ENCODE results near the gene NINJ1.

The NINJ1 gene

GRCh38 chr9:93077367-93077766 lies 56.7 kb downstream of the NINJ1 start:
- TF ChIP-seq FOXP2 (optimal IDR thresholded peaks at IDR 0.05; ENCODE audit: borderline replicate concordance, extremely low read depth, extremely low read length, insufficient read depth) (no peak), REST (IDR thresholded peaks at IDR 0.05; ENCODE audit: insufficient read depth in 1 of 2, low read depth in 2 of 2, low read length in 2 of 2) (no peak), POLR2AphosphoS5 (IDR thresholded peaks at IDR 0.05; ENCODE audit: low read depth, low read length) (no peak), TAF1 (IDR thresholded peaks at IDR 0.05; ENCODE audit: borderline replicate concordance, insufficient read depth, low read length) (no peak), SIN3A (IDR thresholded peaks at IDR 0.05; ENCODE audit: borderline replicate concordance, insufficient read depth, low read length) (no peak)

GRCh38 chr9:93076792-93077128 lies 57.3 kb downstream of the NINJ1 start:
- TF ChIP-seq FOXP2 (optimal IDR thresholded peaks at IDR 0.05; ENCODE audit: borderline replicate concordance, extremely low read depth, extremely low read length, insufficient read depth) (no peak), TAF1 (IDR thresholded peaks at IDR 0.05; ENCODE audit: borderline replicate concordance, insufficient read depth, low read length) (no peak), POLR2AphosphoS5 (IDR thresholded peaks at IDR 0.05; ENCODE audit: low read depth, low read length) (no peak), REST (IDR thresholded peaks at IDR 0.05; ENCODE audit: insufficient read depth in 1 of 2, low read depth in 2 of 2, low read length in 2 of 2) (no peak), SIN3A (IDR thresholded peaks at IDR 0.05; ENCODE audit: borderline replicate concordance, insufficient read depth, low read length) (no peak)

GRCh38 chr9:93076101-93076791 lies 57.8 kb downstream of the NINJ1 start:
- TF ChIP-seq SIN3A (IDR thresholded peaks at IDR 0.05; ENCODE audit: borderline replicate concordance, insufficient read depth, low read length) (no peak), FOXP2 (optimal IDR thresholded peaks at IDR 0.05; ENCODE audit: borderline replicate concordance, extremely low read depth, extremely low read length, insufficient read depth) (no peak), TAF1 (IDR thresholded peaks at IDR 0.05; ENCODE audit: borderline replicate concordance, insufficient read depth, low read length) (no peak), POLR2AphosphoS5 (IDR thresholded peaks at IDR 0.05; ENCODE audit: low read depth, low read length) (no peak), REST (IDR thresholded peaks at IDR 0.05; ENCODE audit: insufficient read depth in 1 of 2, low read depth in 2 of 2, low read length in 2 of 2) (no peak)

GRCh38 chr9:93072383-93072795 lies 61.7 kb downstream of the NINJ1 start:
- TF ChIP-seq TAF1 (IDR thresholded peaks at IDR 0.05; ENCODE audit: borderline replicate concordance, insufficient read depth, low read length) (no peak), FOXP2 (optimal IDR thresholded peaks at IDR 0.05; ENCODE audit: borderline replicate concordance, extremely low read depth, extremely low read length, insufficient read depth) (no peak)
